Omental fat pad (tissue), 4 donors: ENCODE results near the gene TUFT1. TPM values are rescaled to one million over a fixed set of nuclear protein-coding genes. Genes with fewer than 3 reads are reported as not detected.
A peak's percentile ranks its signal among the peaks of the same experiment; 100 is the strongest.

ENCODE experiments used
- ATAC-seq: fragments of 150-250 bp; one replicate; pipeline ENCODE4 v1.9.1; 2016; ENCODE audit warnings: mild to moderate bottlenecking, moderate library complexity; ENCODE audit not compliant: low FRiP score
- DNase-seq: peaks from one replicate; pipeline ENCODE4 v3.0.0-alpha.2; 2019; ENCODE audit warnings: low spot score
- CTCF ChIP-seq, 3 donors: fragments of 450-650 bp; IDR thresholded peaks; one replicate each; pipeline ENCODE4 v1.5.1; 2016 to 2017; ENCODE audit warnings: antibody characterized with exemption in 3 of 3, mild to moderate bottlenecking in 3 of 3, moderate library complexity in 2 of 3
- total RNA-seq, 4 donors: library from RNA; depleted of rRNA; stranded (reverse); fragments of >200 nt; gene quantifications; one replicate each; pipeline ENCODE4 v1.1.0, GENCODE V29; 2016

Gene TUFT1
- total RNA-seq, 4 donors from 2014 or later: 5.0 to 12.8 (median 7.7) TPM

GRCh38 chr1:151542710-151543129 is 2.6 kb downstream of the TUFT1 start:
- DNase-seq: no peak
- TF ChIP-seq CTCF (IDR thresholded peaks at IDR 0.05): no peak
- no peak for ATAC-seq

- DNase-seq (no peak), ATAC-seq (no peak)
- no peak for TF ChIP-seq CTCF (IDR thresholded peaks at IDR 0.05)
These were observed 5.4 kb downstream of the TUFT1 start for GRCh38 chr1:151545542-151545941.

GRCh38 chr1:151546011-151546925 is 6.2 kb downstream of the TUFT1 start:
- ATAC-seq: no peak
- TF ChIP-seq CTCF (IDR thresholded peaks at IDR 0.05): no peak
- DNase-seq: no peak

DNA sequence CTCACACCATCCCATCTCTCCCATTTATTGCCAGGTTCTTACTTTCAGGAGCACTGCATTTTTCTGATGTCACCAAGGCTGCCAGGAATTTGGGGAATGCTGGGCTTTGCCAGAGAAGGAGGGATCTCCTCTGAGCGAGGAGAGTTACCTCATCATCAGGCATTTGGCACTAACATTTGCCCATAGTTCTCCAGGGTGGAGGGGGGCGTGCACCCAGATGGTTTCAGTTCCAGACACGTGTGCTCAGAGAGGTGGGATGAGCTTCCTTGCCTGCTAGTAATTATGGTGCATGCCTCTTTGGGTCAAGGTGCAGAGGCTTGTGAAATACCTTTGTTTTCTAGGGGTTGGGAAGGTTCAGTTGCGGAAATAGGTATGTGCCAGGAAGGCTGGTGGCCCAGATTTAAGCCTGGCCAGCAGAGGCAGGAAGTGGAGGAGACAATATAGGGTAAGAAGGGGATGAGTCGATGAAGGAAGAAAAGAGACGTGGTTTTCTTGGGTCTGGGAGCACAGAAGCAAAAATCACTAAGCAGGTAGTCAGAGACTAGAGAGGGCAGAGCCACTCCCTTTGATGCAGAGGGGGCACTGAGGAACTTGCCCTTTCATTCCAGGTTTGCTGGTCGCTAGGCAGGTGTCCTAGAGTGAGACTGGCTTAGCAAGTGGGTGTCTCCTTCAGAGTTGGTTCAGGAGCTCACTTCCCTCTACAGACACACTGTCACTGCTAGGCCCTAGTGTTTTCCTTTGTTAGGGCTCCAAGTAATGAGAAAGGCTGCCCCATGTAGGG is 7.2 kb downstream of the TUFT1 start:
- no peak for DNase-seq
- peak; percentile 84 for ATAC-seq
- no peak for TF ChIP-seq CTCF (IDR thresholded peaks at IDR 0.05)

DNA sequence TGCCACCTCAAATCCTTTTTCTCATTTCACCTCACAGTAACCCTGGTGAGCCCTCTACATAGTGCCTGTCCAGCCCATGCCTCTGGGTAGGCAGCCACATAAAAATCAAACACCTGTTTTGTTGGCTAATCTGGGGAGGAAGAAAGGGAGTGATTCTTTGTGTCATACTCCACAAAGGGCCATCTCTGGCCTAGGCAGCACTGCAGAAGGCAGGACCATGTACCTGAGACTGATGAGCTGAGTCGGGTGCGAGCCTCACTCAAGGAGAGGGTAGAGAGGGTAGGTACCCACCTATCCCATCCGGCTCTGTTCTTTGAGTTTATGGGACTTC is 7.8 kb downstream of the TUFT1 start:
- DNase-seq (no peak), ATAC-seq (no peak)
- TF ChIP-seq CTCF (IDR thresholded peaks at IDR 0.05): no peak

DNA sequence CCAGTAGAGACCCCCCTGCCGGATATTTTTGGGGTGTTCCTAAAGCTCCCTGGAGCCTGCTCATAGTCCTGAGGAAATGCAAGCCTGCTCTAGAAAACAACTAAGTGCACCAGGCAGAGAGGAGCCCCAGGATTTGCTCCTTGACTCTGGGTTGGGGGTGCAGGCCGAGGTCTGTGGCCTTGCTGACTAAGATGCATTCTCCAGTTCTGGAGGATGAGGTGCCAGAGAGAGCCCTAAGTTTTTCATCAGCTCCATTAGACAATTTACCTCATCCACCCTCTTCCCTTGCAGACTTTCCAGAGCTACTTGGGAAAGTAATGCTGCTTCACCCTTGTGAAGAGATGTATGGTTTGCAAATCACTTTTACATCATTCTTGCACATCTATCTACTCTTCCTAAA is 9.1 kb downstream of the TUFT1 start:
- ATAC-seq (no peak), DNase-seq (no peak)
- TF ChIP-seq CTCF (IDR thresholded peaks at IDR 0.05): no peak
